NCI-H345 (cell line): ENCODE measurements around the gene TENT4A.
A peak's percentile ranks its signal among the peaks of the same experiment; 100 is the strongest.

Experiments
- DNase-seq: peaks from one replicate; lab custom pipeline; 2025; lab: John Stamatoyannopoulos, UW

Gene TENT4A

DNA sequence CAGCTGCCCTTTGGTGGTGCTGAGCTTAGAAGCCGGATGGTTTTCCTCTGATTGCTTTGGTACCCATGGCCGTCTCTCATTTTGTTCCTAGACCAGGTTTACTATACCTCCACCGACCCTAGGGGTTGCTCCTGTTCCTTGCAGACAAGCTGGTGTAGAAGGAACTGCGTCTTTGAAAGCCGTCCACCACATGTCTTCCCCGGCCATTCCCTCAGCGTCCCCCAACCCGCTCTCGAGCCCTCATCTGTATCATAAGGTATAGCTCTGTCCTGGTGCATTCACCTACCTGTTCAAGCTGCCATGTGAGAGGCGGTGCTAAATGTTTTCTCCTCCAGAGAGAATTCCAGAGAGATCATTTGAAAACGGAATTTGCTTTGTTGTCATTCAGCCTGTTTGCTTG is 39.5 kb downstream of the TENT4A start:
- DNase-seq = no peak

- DNase-seq = no peak
Observed at GRCh38 chr5:6753851-6754250, 40.6 kb downstream of the TENT4A start.

- DNase-seq = no peak
Observed at GRCh38 chr5:6754766-6755165, 41.5 kb downstream of the TENT4A start.

DNA sequence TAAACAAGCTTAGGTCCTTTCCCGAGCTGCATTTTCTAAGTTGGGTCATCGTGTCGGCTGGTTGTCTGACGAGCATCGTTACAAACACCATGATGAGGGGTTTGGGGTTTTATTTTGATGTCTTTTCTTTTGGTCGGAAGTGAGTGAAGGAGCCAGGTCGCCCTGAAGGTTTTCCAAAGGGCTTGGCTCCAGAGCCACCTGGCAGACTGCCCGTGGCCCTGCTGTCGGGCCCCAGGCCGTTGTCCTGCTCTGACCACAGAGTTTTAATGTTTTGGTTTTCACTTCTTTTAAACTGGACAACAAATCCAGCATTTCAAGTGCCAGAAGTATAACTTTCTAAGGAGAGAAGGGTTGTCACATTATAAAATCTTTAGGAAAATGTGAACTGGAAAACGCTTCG is 42.3 kb downstream of the TENT4A start:
- DNase-seq = no peak

DNA sequence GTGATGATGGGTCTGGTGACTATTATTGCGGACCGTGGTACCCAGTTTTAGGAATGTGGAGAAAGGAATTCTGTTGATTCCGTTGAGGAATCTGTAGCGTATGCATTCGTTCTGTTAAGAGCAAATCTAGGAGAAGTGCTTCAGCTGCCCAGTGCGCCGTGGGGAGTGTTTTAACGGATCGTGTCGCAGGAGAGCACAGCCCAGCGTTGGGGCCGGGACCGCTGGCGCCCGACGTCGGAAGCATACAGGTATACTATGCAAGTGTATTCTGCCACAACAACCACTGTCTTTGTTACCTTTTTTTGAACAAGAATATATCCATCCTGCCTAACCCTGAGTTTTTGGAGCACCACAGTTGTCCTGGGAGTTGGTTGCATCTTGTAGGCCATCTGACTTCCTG is 42.7 kb downstream of the TENT4A start:
- DNase-seq = no peak

- DNase-seq = no peak
Observed at GRCh38 chr5:6757414-6757969, 44.3 kb downstream of the TENT4A start.

GRCh38 chr5:6758236-6758635 is 45.0 kb downstream of the TENT4A start:
- DNase-seq = no peak

DNA sequence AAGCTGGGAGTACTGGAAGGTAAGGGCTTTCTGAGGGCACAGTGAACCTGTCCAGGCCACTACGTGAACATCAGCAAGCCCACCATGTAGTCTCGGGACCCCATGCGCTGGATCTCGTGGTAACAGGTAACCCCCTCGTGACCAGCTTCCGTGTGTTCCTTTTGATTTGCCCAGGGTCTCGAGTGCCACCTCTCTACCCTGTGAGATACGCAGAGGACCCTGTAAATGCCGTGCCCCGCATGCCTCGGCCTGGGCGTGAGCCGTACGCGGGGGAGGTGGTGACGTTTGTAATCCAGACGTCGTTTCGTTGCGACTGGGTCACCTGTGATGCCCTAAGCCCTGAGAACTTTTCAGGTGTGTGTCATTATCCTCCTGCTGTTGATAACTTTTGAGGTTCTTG is 45.5 kb downstream of the TENT4A start:
- no peak for DNase-seq

DNA sequence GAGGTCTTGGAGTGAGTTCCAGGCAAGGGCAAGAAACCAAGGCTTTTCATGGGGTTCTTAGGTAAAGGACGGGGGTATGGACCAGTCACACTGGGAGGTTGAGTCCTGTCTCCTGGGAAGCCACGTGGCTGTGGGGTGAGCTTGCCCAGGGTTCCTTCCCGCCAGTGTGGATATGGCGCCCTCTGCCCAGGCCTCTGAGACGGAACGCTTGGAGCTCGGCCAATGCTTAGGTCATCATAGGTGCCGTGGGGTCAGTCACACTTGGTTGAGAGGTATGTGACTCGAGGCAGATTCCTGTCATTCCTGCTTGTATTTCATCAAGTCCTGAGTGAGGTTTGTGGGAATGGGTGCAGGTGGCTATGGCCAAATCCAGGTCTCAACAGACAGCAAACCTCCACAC is 46.2 kb downstream of the TENT4A start:
- DNase-seq = no peak

DNA sequence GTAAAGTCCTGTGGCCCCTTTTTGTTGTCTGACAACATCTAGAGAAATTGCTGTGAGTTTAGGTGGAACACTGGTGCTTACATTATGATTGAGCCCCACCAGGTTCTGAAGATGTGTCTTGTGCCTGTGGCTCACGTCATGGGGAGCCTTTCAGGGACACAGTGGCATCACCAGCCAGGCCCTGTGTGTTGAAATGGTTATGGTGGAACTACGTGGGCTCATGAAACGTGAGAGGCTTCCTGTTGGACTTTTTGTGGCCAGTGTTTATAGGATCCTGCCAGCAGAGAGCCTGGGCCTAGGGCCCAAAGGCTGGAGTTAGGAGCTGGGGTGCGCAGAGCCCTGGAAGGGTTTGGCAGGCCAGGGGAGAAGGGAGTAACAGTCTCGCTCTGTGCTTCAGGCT is 46.8 kb downstream of the TENT4A start:
- DNase-seq = no peak

DNA sequence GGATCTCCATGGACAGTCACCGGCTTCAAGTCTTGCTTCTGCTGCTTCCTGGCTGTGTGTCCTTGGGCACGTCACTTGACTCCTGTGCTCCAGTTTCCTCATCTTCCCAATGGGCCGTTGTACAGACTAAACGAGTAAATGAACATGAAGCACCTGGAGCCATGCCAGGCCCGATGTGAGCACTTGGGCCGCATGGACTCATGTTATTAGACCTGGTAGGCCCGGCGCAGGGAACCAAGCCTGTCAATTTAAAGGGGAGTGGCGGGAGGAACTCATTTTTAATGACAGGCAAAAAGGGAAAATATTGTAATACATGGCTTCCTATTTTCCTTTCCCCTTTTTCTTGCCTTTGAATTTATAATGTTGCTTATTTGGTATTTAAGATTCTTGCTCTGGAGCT is 47.5 kb downstream of the TENT4A start:
- DNase-seq = peak; percentile 26

DNA sequence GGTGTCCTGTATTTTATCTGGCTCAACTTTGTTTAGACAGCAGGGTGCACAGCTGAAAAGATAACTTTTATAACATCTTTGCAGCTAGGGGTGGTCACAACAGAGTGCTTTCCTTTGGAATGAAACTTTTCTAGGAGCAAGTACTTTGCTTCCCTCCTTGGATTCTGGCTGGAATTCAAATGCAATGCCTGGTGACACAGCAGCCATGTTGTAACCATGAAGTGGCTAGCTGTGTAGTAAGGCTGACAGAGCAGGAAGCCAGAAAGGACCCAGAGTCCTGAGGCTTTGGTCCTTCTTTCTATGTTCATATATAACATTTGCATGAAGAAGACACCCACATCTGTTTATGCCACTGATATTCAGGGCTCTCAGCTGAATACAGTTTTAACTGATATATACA is 48.1 kb downstream of the TENT4A start:
- DNase-seq = no peak

DNA sequence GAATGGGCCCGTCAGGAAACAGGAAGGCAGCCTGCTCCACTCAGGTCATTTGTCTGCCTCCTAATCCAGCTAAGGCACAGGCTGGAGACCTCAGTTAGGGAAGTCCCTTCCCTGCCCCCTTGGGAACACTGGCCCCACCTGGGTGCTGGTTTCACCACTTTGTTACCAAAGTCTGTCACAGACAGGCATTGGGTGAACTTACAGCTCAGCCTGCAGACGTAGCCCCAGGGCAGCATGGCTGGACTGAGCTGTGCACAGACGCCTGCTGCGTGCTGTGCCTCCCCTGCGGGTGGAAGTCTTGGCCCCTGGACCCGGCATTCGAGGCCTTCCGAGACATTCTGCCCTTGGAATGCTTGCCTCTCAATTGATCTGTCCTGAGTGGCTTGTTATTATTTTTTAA is 48.9 kb downstream of the TENT4A start:
- no peak for DNase-seq

- no peak for DNase-seq
Observed at GRCh38 chr5:6762697-6763096, 49.5 kb downstream of the TENT4A start.

- DNase-seq = no peak
Observed at GRCh38 chr5:6763191-6763590, 50.0 kb downstream of the TENT4A start.

- peak; percentile 89 for DNase-seq
Observed at GRCh38 chr5:6765612-6766525, 52.6 kb downstream of the TENT4A start.

- peak; percentile 93 for DNase-seq
Observed at GRCh38 chr5:6766604-6767093, 53.4 kb downstream of the TENT4A start.

DNA sequence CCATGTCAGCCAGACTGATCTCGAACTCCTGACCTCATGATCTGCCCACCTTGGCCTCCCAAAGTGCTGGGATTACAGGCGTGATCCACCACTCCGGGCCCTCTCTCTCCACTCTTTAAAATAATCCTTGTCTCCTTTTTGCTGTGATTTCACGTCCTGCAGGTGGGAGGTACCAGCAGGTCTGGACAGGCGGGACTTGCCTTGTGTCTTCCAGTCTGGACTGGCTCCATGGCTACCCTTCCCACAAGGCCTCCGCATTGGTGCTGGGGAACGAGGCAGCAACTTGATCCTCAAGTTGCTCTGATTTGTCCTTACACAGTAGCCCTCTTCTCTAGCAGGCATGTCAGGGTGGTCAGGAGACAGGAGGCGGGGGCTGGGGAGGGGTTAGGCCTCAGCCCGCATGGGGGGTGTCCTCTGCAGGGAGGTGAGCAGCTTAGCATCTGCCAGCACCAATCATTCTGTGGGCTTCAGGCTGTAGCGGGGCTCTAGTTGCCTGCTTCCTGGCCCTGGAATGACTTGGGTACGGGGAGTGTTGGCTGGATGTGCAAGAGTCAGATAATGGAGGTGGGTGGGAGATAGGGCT is 54.3 kb downstream of the TENT4A start:
- no peak for DNase-seq

DNA sequence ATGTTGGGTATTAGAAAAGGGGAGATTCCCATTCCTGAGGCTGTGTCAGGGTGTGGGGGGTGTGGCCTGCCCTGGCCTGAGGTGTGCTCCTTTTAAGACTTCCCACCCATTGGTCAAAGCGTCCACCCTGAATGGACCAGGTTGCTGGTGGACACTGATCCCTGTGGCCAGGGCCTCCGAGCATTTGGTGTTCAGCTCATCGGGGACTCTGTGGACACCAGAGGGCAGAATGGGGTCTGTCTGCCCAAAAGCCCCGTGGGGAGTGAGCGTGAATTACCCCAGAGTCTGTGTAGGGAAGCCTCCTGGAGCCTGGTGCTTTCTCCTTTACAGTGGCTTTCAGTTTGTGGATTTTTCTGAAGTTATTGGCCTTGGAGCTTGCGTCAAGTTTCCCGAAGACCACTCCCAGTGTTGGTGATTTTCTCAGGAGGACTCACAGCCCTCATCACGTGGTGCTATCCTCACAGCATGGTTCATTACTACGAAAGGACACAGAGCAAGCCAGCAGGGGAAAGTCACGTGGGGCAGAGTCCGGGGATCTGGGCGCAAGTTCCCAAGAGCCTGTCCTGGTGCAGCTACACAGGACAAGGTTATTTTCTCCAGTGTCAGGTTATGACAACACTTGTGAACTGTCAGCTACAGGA is 55.5 kb downstream of the TENT4A start:
- DNase-seq = no peak

DNA sequence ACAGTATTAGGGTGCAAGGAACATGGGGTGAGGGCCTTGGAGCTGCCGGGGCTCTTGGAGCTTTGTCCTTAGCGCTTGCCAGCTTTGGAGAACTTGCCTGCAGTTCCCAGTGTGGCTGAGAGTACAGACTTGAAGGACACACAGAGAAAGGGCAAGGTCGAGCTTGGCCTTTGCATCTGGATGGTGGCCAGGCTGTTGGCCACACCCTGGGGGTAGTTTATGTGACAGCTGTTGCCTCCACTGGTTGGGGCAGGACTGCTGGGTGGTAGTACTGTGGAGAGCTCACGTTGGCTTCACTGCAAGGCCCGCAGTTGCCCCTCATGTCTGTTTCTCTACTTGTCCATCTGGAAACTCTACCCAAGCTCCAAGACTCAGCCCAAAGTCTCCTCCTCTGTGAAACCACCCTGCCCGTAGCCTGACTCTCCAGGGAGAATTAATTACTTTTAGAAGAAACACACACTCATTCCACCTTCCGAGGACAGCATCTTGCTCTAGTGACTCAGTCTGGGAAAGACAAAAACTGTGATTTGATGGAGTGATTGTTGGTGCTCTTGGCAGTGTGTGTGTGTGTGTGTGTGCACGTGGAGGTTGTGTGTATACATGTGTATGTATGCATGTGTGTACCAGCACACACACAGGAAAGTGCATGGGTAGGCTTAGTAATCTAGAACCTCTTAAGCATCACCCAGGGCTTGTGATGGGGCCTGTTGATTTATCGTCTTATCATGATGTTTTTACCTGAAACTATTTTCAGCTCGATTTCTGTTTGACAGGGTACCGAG is 57.8 kb downstream of the TENT4A start:
- no peak for DNase-seq

DNA sequence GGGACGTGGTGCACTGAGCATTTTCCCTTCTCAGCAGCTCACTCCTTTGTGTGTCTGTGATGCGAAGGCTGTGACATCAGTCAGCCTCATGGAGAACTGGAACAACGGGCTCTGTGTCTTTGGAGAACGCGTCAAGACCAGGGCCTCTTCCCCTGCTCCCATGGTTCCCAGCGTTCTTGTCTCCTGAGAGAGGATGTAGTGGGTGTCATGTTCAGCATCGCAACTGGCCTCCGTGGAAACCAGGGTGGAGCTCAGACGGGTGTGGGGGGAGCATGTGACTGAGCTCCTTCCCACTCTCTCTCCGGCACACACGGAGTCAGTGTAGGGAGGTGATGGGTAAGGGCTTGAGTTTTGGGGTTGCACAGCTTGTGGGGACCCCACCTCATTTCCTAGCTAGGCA is 59.7 kb downstream of the TENT4A start:
- peak; percentile 65 for DNase-seq
